HepG2 (cell line): ENCODE measurements around the gene SLC24A4. TPM values are rescaled to one million over a fixed set of nuclear protein-coding genes. Genes with fewer than 3 reads are reported as not detected.

Source experiments
- ATAC-seq: fragments of 200-7000 bp; cut with Tn5 transposase; 3 replicates; pipeline ENCODE4 v1.9.1; 2020; ENCODE audit warnings: mild to moderate bottlenecking, moderate library complexity
- BruUV-seq: library from RNA; stranded (reverse); fragments of 400-500 nt; replicated peaks from 2 replicates; lab custom pipeline; 2021; lab: Mats Ljungman, UMichigan
- CTCF ChIA-PET: fragments of 300-600 bp; formaldehyde crosslinking; extraction: SDS; loops from one replicate; lab custom pipeline; 2021; ENCODE audit warnings: low total read pairs, inconsistent platforms, low intra/inter-chr PET ratio; lab: Yijun Ruan, JAX
- POLR2A ChIA-PET: fragments of 350-600 bp; sonication (Branson Sonifier 250); formaldehyde crosslinking; loops from one replicate; lab custom pipeline; 2020; ENCODE audit warnings: antibody characterized with exemption, inconsistent platforms; lab: Yijun Ruan, JAX
- DNase-seq: peaks from one replicate; pipeline ENCODE4 v3.0.0-alpha.2; 2015; ENCODE audit warnings: low spot score
- FAIRE-seq: peaks from 3 replicates; lab custom pipeline; 2011; peaks lifted over from hg19 to GRCh38; lab: Jason Lieb, UNC
- H2AFZ ChIP-seq: one replicate; pipeline ENCODE4 v1.6.1; 2011; ENCODE audit warnings: low read length, inconsistent platforms
- H3K27ac ChIP-seq: fragments of 300-600 bp; 3 replicates; pipeline ENCODE4 v1.8.0; 2011; ENCODE audit warnings: mixed run types, mild to moderate bottlenecking, mixed read lengths, low read length, inconsistent platforms; ENCODE audit not compliant: insufficient read depth; ENCODE audit errors: extremely low read length
- H3K27me3 ChIP-seq, 2 experiments: fragments of 200-600 bp in 1 of 2; 2 replicates in 1 of 2; 3 replicates in 1 of 2; pipeline versions ENCODE4 v1.6.0 to v1.8.0; 2011; ENCODE audit warnings: low read length in 2 of 2, mild to moderate bottlenecking in 2 of 2, moderate library complexity in 2 of 2, inconsistent platforms in 1 of 2; ENCODE audit not compliant: insufficient read depth in 2 of 2, control insufficient read depth in 1 of 2
- H3K36me3 ChIP-seq, 2 experiments: fragments of 200-600 bp in 1 of 2; replicated peaks in 1 of 2; 2 replicates in 1 of 2; 3 replicates in 1 of 2; pipeline versions ENCODE4 v1.5.1 to v1.8.0; 2011; ENCODE audit warnings: low read length in 2 of 2, inconsistent platforms in 1 of 2; ENCODE audit not compliant: insufficient read depth in 2 of 2, control insufficient read depth in 1 of 2
- H3K4me1 ChIP-seq: 2 replicates; pipeline ENCODE4 v1.5.1; 2012; ENCODE audit warnings: low read length, inconsistent platforms; ENCODE audit not compliant: insufficient read depth
- H3K4me2 ChIP-seq: 2 replicates; pipeline ENCODE4 v1.6.0; 2011; ENCODE audit warnings: low read depth, low read length, inconsistent platforms
- H3K4me3 ChIP-seq, 3 experiments: fragments of 200-600 bp in 1 of 3; sonication (generic), shearing (Covaris generic) in 1 of 3; replicated peaks in 1 of 3; 2 replicates each; pipeline ENCODE4 v1.5.1; 2011 to 2016; ENCODE audit warnings: low read length in 3 of 3, inconsistent platforms in 2 of 3, low read depth in 2 of 3, mild to moderate bottlenecking in 2 of 3, control low read depth in 1 of 3, mixed read lengths in 1 of 3; ENCODE audit not compliant: insufficient read depth in 1 of 3
- H3K79me2 ChIP-seq: one replicate; pipeline ENCODE4 v1.6.1; 2011; ENCODE audit warnings: low read length, inconsistent platforms; ENCODE audit not compliant: insufficient read depth
- H3K9ac ChIP-seq: 2 replicates; pipeline ENCODE4 v1.6.0; 2011; ENCODE audit warnings: mild to moderate bottlenecking, low read depth, low read length, inconsistent platforms; ENCODE audit not compliant: insufficient read depth
- H3K9me3 ChIP-seq: 2 replicates; pipeline ENCODE4 v1.5.1; 2012; ENCODE audit warnings: mild to moderate bottlenecking, low read length
- H4K20me1 ChIP-seq: 2 replicates; pipeline ENCODE4 v1.6.0; 2011; ENCODE audit warnings: inconsistent platforms, mild to moderate bottlenecking, low read length, moderate library complexity; ENCODE audit not compliant: insufficient read depth
- ARID2 ChIP-seq: sonication (generic); formaldehyde crosslinking; IDR thresholded peaks from 2 replicates; pipeline ENCODE4 v1.8.1; 2022; ENCODE audit warnings: mild to moderate bottlenecking, missing genetic modification reagents, borderline replicate concordance
- ARID5B ChIP-seq: IDR thresholded peaks from 2 replicates; pipeline ENCODE4 v1.4.0; 2020; ENCODE audit warnings: mild to moderate bottlenecking, missing genetic modification reagents
- GMEB2 ChIP-seq: IDR thresholded peaks from 2 replicates; pipeline ENCODE4 v1.6.1; 2016; ENCODE audit warnings: missing biosample characterization, missing genetic modification reagents, low read depth
- HOXA9 ChIP-seq: sonication (generic); formaldehyde crosslinking; IDR thresholded peaks from 2 replicates; pipeline ENCODE4 v1.8.1; 2022; ENCODE audit warnings: missing genetic modification reagents, mild to moderate bottlenecking, moderate library complexity, borderline replicate concordance
- IRF2 ChIP-seq: IDR thresholded peaks from 2 replicates; pipeline ENCODE4 v1.6.1; 2018; ENCODE audit warnings: missing genetic modification reagents, missing compliant biosample characterization
- NR2C2 ChIP-seq: sonication (generic); formaldehyde crosslinking; IDR thresholded peaks from 2 replicates; pipeline ENCODE4 v1.4.0; 2020; ENCODE audit warnings: missing genetic modification reagents, mild to moderate bottlenecking, moderate library complexity, borderline replicate concordance
- PREB ChIP-seq: sonication (generic); formaldehyde crosslinking; IDR thresholded peaks from 2 replicates; pipeline ENCODE4 v1.4.0; 2020; ENCODE audit warnings: missing genetic modification reagents
- RCOR2 ChIP-seq: IDR thresholded peaks from 2 replicates; pipeline ENCODE4 v1.6.1; 2016; ENCODE audit warnings: missing biosample characterization, missing genetic modification reagents
- ZNF142 ChIP-seq: sonication (generic); formaldehyde crosslinking; IDR thresholded peaks from 2 replicates; pipeline ENCODE4 v1.4.0; 2020; ENCODE audit warnings: missing genetic modification reagents
- ZNF180 ChIP-seq: sonication (generic); formaldehyde crosslinking; IDR thresholded peaks from 2 replicates; pipeline ENCODE4 v1.4.0; 2020; ENCODE audit warnings: low read depth, missing genetic modification reagents, borderline replicate concordance
- ZNF841 ChIP-seq: sonication (generic); formaldehyde crosslinking; IDR thresholded peaks from 2 replicates; pipeline ENCODE4 v1.8.1; 2023; ENCODE audit warnings: missing genetic modification reagents, borderline replicate concordance
- WGBS: methylation state at CpG from one replicate; pipeline ENCODE4 v1.1.6; 2017; ENCODE audit warnings: low lambda C conversion rate; 5-methylcytosine and 5-hydroxymethylcytosine counted together
- in situ Hi-C: cut with HindIII; loops from 2 replicates; pipeline ENCODE4 v1.10.0; 2017; ENCODE audit warnings: low pct_unique_long_range_greater_than_20kb; ENCODE audit not compliant: extremely low pct_ligation_motif_present
- intact Hi-C: fragments of 100-400 bp; cut with micrococcal nuclease; formaldehyde crosslinking; loops from one replicate; pipeline ENCODE4 v1.10.0; 2022; ENCODE audit not compliant: unreplicated experiment
- polyA plus RNA-seq, 8 experiments: library from polyadenylated mRNA; depleted of rRNA in 3 of 8; stranded (reverse) in 7 of 8; unstranded in 1 of 8; fragments of >200 nt; fragmentation: Illumina TruSeq in 4 of 8; extraction: Trizol in 4 of 8; gene quantifications; 2 replicates each; pipeline versions ENCODE4 v1.2.1 to v1.2.3, GENCODE V29; 2011 to 2016; ENCODE audit warnings: low read depth in 4 of 8, missing spikeins in 1 of 8, mixed read lengths in 1 of 8; ENCODE audit not compliant: insufficient read depth in 1 of 8
- total RNA-seq, 5 experiments: library from RNA; depleted of rRNA; stranded (reverse); fragments of >200 nt; fragmentation: Illumina TruSeq; extraction: Trizol; gene quantifications; 2 replicates each; pipeline ENCODE4 v1.2.3, GENCODE V29; 2016; ENCODE audit warnings: low read depth in 1 of 5

SLC24A4 gene
- total and polyA plus RNA-seq, 2 of the 13 experiments (the other 11 are each of a cell fraction or from before 2014, with no cell fraction given): not detected

GRCh38 chr14:92451245-92451644, 128.3 kb downstream of the SLC24A4 start:
- 0 out of 2 replicates have a peak, but pooled peaks cover 1% of the 10 kb centered on the region for H3K4me1 ChIP-seq
- WGBS: 39% methylated on average over 3 of the region's 9 CpGs
- H3K27ac ChIP-seq: no peak overlapping the region
- intact Hi-C loops: no loop called here
- H3K4me3 ChIP-seq: no peak overlapping the region
- H2AFZ ChIP-seq: no peak overlapping the region
- no peaks in the 10 kb centered on the region for H3K36me3 ChIP-seq
- no TSS peak for BruUV-seq
- no peaks in the 10 kb centered on the region for H3K79me2 ChIP-seq
- in situ Hi-C loops: loop anchor here (10.0 kb wide), 1 partner anchor 316 kb away; no protein-coding TSS in a partner anchor
- H3K9ac ChIP-seq: no peak overlapping the region
- POLR2A ChIA-PET: no interaction called here
- no peaks in the 10 kb centered on the region for H3K9me3 ChIP-seq
- no peaks in the 10 kb centered on the region for H4K20me1 ChIP-seq
- DNase-seq (no peak), FAIRE-seq (no peak), ATAC-seq (no peak; the same call in 2 of the 3 replicates)
- CTCF ChIA-PET: no interaction called here
- no peak overlapping the region for H3K4me2 ChIP-seq
- peaks cover 3 to 52% of the 10 kb centered on the region in 2 experiments; a peak in 3 of 5 replicates for H3K27me3 ChIP-seq
- TF ChIP-seq ARID2 (CRISPR knock-in tag): no peak
- TF ChIP-seq IRF2 (CRISPR knock-in tag): no peak
- no peak for TF ChIP-seq ZNF180 (CRISPR knock-in tag)
- no peak for TF ChIP-seq GMEB2 (CRISPR knock-in tag)
- TF ChIP-seq ARID5B (CRISPR knock-in tag): no peak
- no peak for TF ChIP-seq ZNF841 (CRISPR knock-in tag)
- TF ChIP-seq ZNF142: no peak
- no peak for TF ChIP-seq HOXA9
- TF ChIP-seq NR2C2 (CRISPR knock-in tag): no peak
- no peak for TF ChIP-seq PREB (CRISPR knock-in tag)
- TF ChIP-seq RCOR2: no peak
